ENCODE results near the gene RASSF1. TPM values are rescaled to one million over a fixed set of nuclear protein-coding genes. Genes with fewer than 3 reads are reported as not detected.

Gene RASSF1
- total RNA-seq, 1 experiment from 2014 or later: 15.8 TPM

DNA sequence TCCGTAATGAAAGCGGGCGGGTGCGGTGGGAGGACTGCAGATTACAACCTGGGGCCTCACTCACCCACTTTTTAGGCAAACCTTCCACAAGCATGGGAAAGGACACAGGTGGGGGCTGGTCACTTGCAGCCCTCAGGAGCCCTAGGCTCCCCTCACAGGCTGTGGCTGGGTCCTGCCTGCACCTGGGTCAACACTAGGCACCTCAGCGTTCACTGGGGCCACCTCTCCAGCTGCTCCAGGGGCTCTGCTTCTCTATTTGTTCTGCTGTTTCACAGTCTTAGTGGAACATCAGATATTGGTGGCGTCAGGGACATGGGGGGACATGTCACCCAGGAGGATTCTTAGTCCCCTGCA is 48.8 kb upstream of the RASSF1 start:
- H4K20me1 ChIP-seq (ENCODE audit: control insufficient read depth, insufficient read depth, insufficient read length): peaks cover 2% of the 10 kb centered on the region
- H3K4me3 Mint-ChIP-seq: no peak overlapping the region
- H4K91ac ChIP-seq (ENCODE audit: insufficient read length, low read depth, low read length): no peak overlapping the region
- H2BK5ac ChIP-seq (ENCODE audit: insufficient read length, low read length): no peak overlapping the region
- H4K5ac ChIP-seq (ENCODE audit: insufficient read length, low read depth, low read length): no peak overlapping the region
- H3K36me3 Mint-ChIP-seq (ENCODE audit: insufficient read depth in 1 of 3, low read depth in 3 of 3): 0 out of 7 replicates have a peak, but pooled peaks cover 0 to 4% (median 0%) of the 10 kb centered on the region in 3 experiments
- no peaks in the 10 kb centered on the region for H3K79me1 ChIP-seq (ENCODE audit: insufficient read depth, low read depth, low read length, poor library complexity, severe bottlenecking)
- H3K79me2 ChIP-seq (ENCODE audit: insufficient read depth, low read length): no peaks in the 10 kb centered on the region
- H3K23me2 ChIP-seq (ENCODE audit: insufficient read length, low read depth, low read length, poor library complexity, severe bottlenecking): no peaks in the 10 kb centered on the region
- H3K56ac ChIP-seq (ENCODE audit: insufficient read length, low read depth, low read length): no peak overlapping the region
- no peak overlapping the region; the same call in 1 of the 2 replicates for H3K14ac ChIP-seq (ENCODE audit: insufficient read depth, low read length)
- WGBS (ENCODE audit: extremely low coverage, insufficient read length, low lambda C conversion rate): no CpG with 5 or more reads among the region's 6 CpGs
- DNase-seq: no peak
- H3K9me3 ChIP-seq (ENCODE audit: control insufficient read depth, low read depth, low read length): no peaks in the 10 kb centered on the region
- no peak overlapping the region for H3K4ac ChIP-seq (ENCODE audit: low read depth, low read length)
- H3K27me3 ChIP-seq (ENCODE audit: insufficient read depth, low read length): no peaks in the 10 kb centered on the region
- H2BK120ac ChIP-seq (ENCODE audit: low read depth, low read length, poor library complexity, severe bottlenecking): no peak overlapping the region
- no peak overlapping the region for H3K27ac ChIP-seq (ENCODE audit: insufficient read length, low read depth, low read length)
- H3K4me1 Mint-ChIP-seq: 0 out of 4 replicates have a peak, but pooled peaks cover 0 to 6% of the 10 kb centered on the region in 2 experiments
- no peak overlapping the region for H2BK20ac ChIP-seq (ENCODE audit: low read depth, low read length, poor library complexity, severe bottlenecking)
- no peak overlapping the region for H2BK12ac ChIP-seq (ENCODE audit: insufficient read length, low read depth, low read length)
- H2BK15ac ChIP-seq (ENCODE audit: low read depth, low read length): no peak overlapping the region
- H3K23ac ChIP-seq (ENCODE audit: insufficient read length, low read depth, low read length): no peak overlapping the region
- no peak overlapping the region for H4K8ac ChIP-seq (replicated peaks; ENCODE audit: insufficient read length, low read depth, low read length)
- peaks cover 2% of the 10 kb centered on the region for H3K27me3 Mint-ChIP-seq (ENCODE audit: low read depth)
- no peak overlapping the region for H2AK5ac ChIP-seq (ENCODE audit: insufficient read length, low read length)
- H3K4me2 ChIP-seq (ENCODE audit: insufficient read depth, insufficient read length, low read length): no peak overlapping the region
- H3K9me3 Mint-ChIP-seq: no peaks in the 10 kb centered on the region
- no peaks in the 10 kb centered on the region for H3K4me1 ChIP-seq (ENCODE audit: insufficient read depth, low read length)
- H3T11ph ChIP-seq (ENCODE audit: low read length): no peak overlapping the region
- H3K9ac ChIP-seq (ENCODE audit: extremely low read depth, insufficient read length, low read length): no peak overlapping the region
- no peak overlapping the region for H3K18ac ChIP-seq (ENCODE audit: insufficient read length, low read depth, low read length)
- TF ChIP-seq, protein P1, sequence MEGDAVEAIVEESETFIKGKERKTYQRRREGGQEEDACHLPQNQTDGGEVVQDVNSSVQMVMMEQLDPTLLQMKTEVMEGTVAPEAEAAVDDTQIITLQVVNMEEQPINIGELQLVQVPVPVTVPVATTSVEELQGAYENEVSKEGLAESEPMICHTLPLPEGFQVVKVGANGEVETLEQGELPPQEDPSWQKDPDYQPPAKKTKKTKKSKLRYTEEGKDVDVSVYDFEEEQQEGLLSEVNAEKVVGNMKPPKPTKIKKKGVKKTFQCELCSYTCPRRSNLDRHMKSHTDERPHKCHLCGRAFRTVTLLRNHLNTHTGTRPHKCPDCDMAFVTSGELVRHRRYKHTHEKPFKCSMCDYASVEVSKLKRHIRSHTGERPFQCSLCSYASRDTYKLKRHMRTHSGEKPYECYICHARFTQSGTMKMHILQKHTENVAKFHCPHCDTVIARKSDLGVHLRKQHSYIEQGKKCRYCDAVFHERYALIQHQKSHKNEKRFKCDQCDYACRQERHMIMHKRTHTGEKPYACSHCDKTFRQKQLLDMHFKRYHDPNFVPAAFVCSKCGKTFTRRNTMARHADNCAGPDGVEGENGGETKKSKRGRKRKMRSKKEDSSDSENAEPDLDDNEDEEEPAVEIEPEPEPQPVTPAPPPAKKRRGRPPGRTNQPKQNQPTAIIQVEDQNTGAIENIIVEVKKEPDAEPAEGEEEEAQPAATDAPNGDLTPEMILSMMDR (conservative IDR thresholded peaks at IDR 0.05): no peak
- no peak overlapping the region for H2AFZ ChIP-seq (ENCODE audit: low read length)
- H3K27ac Mint-ChIP-seq: no peak overlapping the region
